ENCODE measurements around the gene EIF2B4. TPM values are rescaled to one million over a fixed set of nuclear protein-coding genes. Genes with fewer than 3 reads are reported as not detected.

The EIF2B4 gene
- total RNA-seq, 4 donors from 2014 or later = 43.3 to 69.0 (median 59.8) TPM

GRCh38 chr2:27362678-27363420 is 7.3 kb downstream of the EIF2B4 start:
- 85 to 95% methylated on average over 4 of the region's 4 CpGs for WGBS, 2 donors
- peaks cover 0 to 8% (median 3%) of the 10 kb centered on the region in 4 donors for H3K4me1 ChIP-seq
- H3K9me3 ChIP-seq = no peaks in the 10 kb centered on the region
- H3K27me3 ChIP-seq = no peaks in the 10 kb centered on the region
- TF ChIP-seq CTCF (IDR thresholded peaks at IDR 0.05) (no peak), EP300 (IDR thresholded peaks at IDR 0.05) (no peak), POLR2A (IDR thresholded peaks at IDR 0.05) (no peak)
- no peak for DNase-seq (ENCODE audit: low spot score in 2 of 2)
- H3K27ac ChIP-seq = no peak overlapping the region
- H3K36me3 ChIP-seq = peaks cover 0 to 49% (median 6%) of the 10 kb centered on the region in 3 donors
- no peak overlapping the region for H3K4me3 ChIP-seq

- 0 to 1% methylated on average over 48 to 61 of the region's 67 CpGs for WGBS, 2 donors
- peak within 1 kb of the TSS; percentile 73 to 93 (median 88) for H3K27ac ChIP-seq
- no peaks in the 10 kb centered on the region for H3K27me3 ChIP-seq
- peaks cover 0 to 54% (median 18%) of the 10 kb centered on the region in 4 donors for H3K4me1 ChIP-seq
- H3K4me3 ChIP-seq = peak within 1 kb of the TSS; percentile 76 to 88 (median 82)
- DNase-seq (ENCODE audit: low spot score in 2 of 2) = peak; percentile 89 to 95
- H3K36me3 ChIP-seq = no peaks in the 10 kb centered on the region
- TF ChIP-seq POLR2A (IDR thresholded peaks at IDR 0.05) (peak in 1 of 2 donors; percentile 18), EP300 (IDR thresholded peaks at IDR 0.05) (peak in 1 of 2 donors; percentile 91), CTCF (IDR thresholded peaks at IDR 0.05) (peak in 3 of 5 experiments; percentile 6 to 66 (median 36))
- H3K9me3 ChIP-seq = no peaks in the 10 kb centered on the region
Observed at GRCh38 chr2:27356382-27357181, 13.6 kb downstream of the EIF2B4 start, which contains the start of gene GTF3C2. GTF3C2 (minus strand) TSS chr2:27356764; CDS start chr2:27343554, 13,210 bp downstream.

GRCh38 chr2:27356056-27356381 is 14.1 kb downstream of the EIF2B4 start:
- no peaks in the 10 kb centered on the region for H3K9me3 ChIP-seq
- 1 to 4% methylated on average over 6 to 9 of the region's 12 CpGs for WGBS, 2 donors
- no peaks in the 10 kb centered on the region for H3K27me3 ChIP-seq
- TF ChIP-seq POLR2A (IDR thresholded peaks at IDR 0.05) (no peak), CTCF (IDR thresholded peaks at IDR 0.05) (no peak), EP300 (IDR thresholded peaks at IDR 0.05) (no peak)
- peaks cover 0 to 54% (median 18%) of the 10 kb centered on the region in 4 donors for H3K4me1 ChIP-seq
- H3K36me3 ChIP-seq = no peaks in the 10 kb centered on the region
- H3K27ac ChIP-seq = peak overlapping the region in 3 of 4 donors; percentile 84 to 93 (median 91)
- no peak for DNase-seq (ENCODE audit: low spot score in 2 of 2)
- peak overlapping the region; percentile 76 to 88 (median 82) for H3K4me3 ChIP-seq

- DNase-seq (ENCODE audit: low spot score in 2 of 2) = no peak
- H3K4me1 ChIP-seq = peaks cover 0 to 54% (median 18%) of the 10 kb centered on the region in 4 donors
- WGBS, 2 donors = 90 to 94% methylated on average over 7 of the region's 7 CpGs
Observed at GRCh38 chr2:27354597-27354927, 15.6 kb downstream of the EIF2B4 start.

More at GRCh38 chr2:27354597-27354927, 15.6 kb downstream of the EIF2B4 start:
- Histone ChIP-seq H3K9me3 (no peaks in the 10 kb centered on the region), H3K36me3 (no peaks in the 10 kb centered on the region), H3K27ac (no peak overlapping the region), H3K4me3 (no peak overlapping the region), H3K27me3 (no peaks in the 10 kb centered on the region)
- TF ChIP-seq POLR2A (IDR thresholded peaks at IDR 0.05) = no peak
- TF ChIP-seq EP300 (IDR thresholded peaks at IDR 0.05) = no peak
- TF ChIP-seq CTCF (IDR thresholded peaks at IDR 0.05) = no peak

Data from tibial nerve (tissue), 4 donors.